GM19239 (cell line): ENCODE data around the gene PCDHGB4.
"Not testable (repeated sequence)": the region's sequence is repeated elsewhere in the genome, so short reads cannot be mapped to it uniquely, and the experiment has no call there.

Experiments used
- DNase-seq: peaks from one replicate; pipeline ENCODE4 v3.0.0; 2011; ENCODE audit warnings: low spot score; ENCODE audit not compliant: insufficient read length
- FAIRE-seq: peaks from 2 replicates; lab custom pipeline; 2011; peaks lifted over from hg19 to GRCh38; lab: Jason Lieb, UNC

Gene PCDHGB4

GRCh38 chr5:141387557-141388311 is at the start of gene PCDHGB4:
TSS of gene PCDHGB4 (plus strand) at chr5:141387698. CDS start at chr5:141387885, 187 bp downstream.
- not testable (repeated sequence) for DNase-seq
- FAIRE-seq = peak; percentile 87

DNA sequence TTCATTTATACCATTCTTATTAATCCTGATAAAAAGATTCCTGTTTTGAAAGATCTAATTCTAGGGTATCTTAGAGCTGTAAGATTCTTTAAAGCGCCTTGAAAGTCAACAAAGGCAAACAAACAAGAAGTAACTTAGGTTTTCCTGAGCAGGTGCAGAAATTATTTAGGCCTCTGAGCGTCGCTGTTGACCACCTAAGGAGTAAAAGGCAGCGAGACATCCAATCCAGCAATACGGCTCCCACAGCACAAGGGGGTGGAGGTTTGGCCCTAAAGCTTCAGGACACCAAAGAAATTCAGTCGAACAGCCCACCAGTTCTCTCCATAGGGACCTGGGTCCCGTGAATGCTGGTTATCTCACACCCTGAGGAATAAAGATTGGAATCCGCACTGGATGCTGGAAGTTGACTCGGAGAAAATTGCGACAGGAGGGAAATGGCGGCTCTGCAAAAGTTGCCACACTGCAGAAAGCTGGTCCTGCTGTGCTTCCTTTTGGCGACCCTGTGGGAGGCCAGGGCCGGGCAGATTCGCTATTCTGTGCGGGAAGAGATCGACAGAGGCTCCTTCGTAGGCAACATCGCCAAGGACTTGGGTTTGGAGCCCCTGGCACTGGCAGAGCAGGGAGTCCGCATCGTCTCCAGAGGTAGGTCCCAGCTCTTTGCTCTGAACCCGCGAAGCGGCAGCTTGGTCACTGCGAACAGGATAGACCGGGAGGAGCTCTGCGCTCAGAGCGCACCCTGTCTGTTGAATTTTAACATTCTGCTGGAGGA is 48.8 kb upstream of the PCDHGB4 start, which contains the start of gene PCDHGA2:
Gene PCDHGA2 (plus strand): TSS at position 223 of the 769 bp plus-strand sequence.
- FAIRE-seq (no peak), DNase-seq (no peak)

GRCh38 chr5:141340781-141341354 is 46.6 kb upstream of the PCDHGB4 start:
- not testable (repeated sequence) for DNase-seq, FAIRE-seq

DNA sequence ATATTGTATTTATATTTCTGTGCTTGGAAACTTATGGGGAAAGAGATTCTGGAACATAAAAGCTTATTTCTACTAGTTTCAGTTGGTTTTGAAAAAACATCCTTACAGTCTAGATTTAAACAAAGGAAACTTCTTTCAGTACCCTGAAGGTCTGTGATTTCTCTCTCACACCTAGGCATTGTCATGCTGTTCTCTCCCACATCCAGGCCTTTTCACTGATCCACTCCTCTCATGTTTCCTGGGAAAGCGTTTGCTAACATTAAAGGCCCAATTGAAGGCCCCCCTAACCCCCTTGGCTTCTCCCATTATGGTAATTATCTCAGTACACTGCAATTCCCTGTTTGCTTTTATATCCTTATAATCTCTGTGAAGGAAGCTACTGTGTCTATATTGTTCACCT is 44.7 kb upstream of the PCDHGB4 start:
- DNase-seq = no peak
- FAIRE-seq = no peak

- DNase-seq = no peak
- no peak for FAIRE-seq
Measured at GRCh38 chr5:141343242-141343952, 44.1 kb upstream of the PCDHGB4 start, which contains the start of gene PCDHGA3. TSS of gene PCDHGA3 (plus strand) at chr5:141343829. CDS start at chr5:141344034, 205 bp downstream.

DNA sequence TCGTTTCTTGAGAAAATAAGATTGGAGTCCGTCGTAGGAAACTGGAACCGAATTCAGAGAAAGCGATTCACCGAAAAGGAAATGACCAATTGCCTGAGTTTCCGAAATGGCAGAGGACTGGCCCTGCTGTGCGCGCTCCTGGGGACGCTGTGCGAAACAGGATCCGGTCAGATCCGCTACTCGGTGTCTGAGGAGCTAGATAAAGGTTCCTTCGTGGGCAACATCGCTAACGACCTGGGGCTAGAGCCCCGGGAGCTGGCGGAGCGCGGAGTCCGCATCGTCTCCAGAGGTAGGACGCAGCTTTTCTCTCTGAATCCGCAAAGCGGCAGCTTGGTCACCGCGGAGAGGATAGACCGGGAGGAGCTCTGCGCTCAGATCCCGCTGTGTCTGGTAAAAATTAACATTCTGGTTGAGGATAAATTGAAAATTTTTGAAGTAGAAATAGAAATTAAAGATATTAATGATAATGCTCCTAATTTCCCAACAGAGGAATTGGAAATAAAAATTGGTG is 43.5 kb upstream of the PCDHGB4 start:
- FAIRE-seq = no peak
- no peak for DNase-seq

DNA sequence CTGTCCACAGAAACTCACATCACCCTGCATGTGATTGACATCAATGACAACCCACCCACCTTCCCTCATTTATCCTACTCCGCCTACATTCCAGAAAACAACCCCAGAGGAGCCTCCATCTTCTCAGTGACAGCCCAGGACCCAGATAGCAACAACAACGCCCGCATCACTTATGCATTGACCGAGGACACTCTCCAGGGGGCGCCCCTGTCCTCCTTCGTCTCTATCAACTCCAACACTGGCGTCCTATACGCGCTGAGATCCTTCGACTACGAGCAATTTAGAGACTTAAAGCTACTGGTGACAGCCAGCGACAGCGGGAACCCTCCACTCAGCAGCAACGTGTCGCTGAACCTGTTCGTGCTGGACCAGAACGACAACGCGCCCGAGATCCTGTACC is 42.2 kb upstream of the PCDHGB4 start:
- DNase-seq (no peak), FAIRE-seq (no peak)

- not testable (repeated sequence) for FAIRE-seq, DNase-seq
Measured at GRCh38 chr5:141346017-141346416, 41.5 kb upstream of the PCDHGB4 start.

- FAIRE-seq = no peak
- no peak for DNase-seq
Measured at GRCh38 chr5:141349917-141350619, 37.4 kb upstream of the PCDHGB4 start, which contains the start of gene PCDHGB1. TSS of gene PCDHGB1 (plus strand) at chr5:141350099. CDS start at chr5:141350261, 162 bp downstream.

- DNase-seq (no peak), FAIRE-seq (no peak)
Measured at GRCh38 chr5:141351591-141351990, 35.9 kb upstream of the PCDHGB4 start.

GRCh38 chr5:141354900-141355469 is 32.5 kb upstream of the PCDHGB4 start, which contains the start of gene PCDHGA4:
TSS of gene PCDHGA4 (plus strand) at chr5:141355021. CDS start at chr5:141355108, 87 bp downstream.
- FAIRE-seq (no peak), DNase-seq (no peak)

- no peak for FAIRE-seq
- no peak for DNase-seq
Measured at GRCh38 chr5:141355641-141356040, 31.9 kb upstream of the PCDHGB4 start.

DNA sequence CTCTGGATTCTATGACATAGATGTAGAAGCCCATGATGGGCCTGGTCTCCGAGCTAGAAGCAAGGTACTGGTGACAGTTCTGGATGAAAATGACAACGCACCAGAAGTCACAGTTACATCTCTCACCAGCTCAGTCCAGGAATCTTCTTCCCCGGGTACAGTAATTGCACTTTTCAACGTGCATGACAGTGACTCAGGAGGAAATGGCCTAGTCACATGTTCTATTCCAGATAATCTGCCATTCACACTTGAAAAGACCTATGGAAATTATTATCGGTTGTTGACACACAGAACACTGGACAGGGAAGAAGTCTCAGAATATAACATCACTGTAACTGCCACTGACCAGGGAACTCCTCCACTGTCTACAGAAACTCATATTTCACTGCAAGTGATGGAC is 31.4 kb upstream of the PCDHGB4 start:
- no peak for FAIRE-seq
- DNase-seq = no peak

DNA sequence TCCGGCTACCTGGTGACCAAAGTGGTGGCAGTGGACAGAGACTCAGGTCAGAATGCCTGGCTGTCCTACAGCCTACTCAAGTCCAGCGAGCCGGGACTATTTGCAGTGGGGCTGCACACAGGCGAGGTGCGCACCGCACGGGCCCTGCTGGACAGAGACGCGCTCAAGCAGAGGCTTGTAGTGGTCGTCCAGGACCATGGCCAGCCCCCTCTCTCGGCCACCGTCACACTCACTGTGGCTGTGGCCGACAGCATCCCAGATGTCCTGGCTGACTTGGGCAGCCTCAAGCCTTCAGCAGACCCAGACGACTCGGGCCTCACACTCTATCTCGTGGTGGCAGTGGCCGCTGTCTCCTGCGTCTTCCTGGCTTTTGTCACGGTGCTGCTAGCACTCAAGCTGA is 30.5 kb upstream of the PCDHGB4 start:
- no peak for FAIRE-seq
- no peak for DNase-seq

DNA sequence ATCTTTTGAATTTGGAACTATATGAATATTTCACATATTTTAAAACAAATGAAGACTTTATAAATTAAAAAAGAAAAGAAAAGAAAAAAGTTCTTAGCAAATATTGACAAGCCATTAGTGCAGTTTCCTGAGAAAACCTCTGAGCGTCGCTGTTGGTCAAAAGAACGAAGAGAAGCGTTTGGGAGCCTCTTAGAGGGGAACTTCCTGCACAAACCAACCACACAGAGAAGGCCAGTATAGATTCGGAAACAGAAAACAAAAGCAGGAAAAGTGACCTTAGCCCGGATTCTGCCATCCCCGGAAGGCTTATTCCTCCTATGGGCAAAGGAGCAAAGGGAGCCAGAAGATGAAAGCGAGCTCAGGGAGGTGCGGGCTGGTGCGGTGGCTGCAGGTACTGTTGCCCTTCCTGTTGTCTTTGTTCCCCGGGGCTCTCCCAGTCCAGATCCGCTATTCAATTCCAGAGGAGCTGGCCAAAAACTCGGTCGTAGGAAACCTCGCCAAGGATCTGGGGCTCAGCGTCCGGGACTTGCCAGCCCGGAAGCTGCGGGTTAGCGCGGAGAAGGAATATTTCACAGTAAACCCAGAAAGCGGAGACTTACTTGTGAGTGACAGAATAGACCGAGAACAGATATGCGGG is 27.6 kb upstream of the PCDHGB4 start, which contains the start of gene PCDHGB2:
Gene PCDHGB2 (plus strand): TSS at position 205 of the 637 bp plus-strand sequence. CDS start 142 bp downstream, at position 347.
- DNase-seq (peak; percentile 58), FAIRE-seq (peak; percentile 85)

- no peak for DNase-seq
- no peak for FAIRE-seq
Measured at GRCh38 chr5:141360685-141361084, 26.8 kb upstream of the PCDHGB4 start.

GRCh38 chr5:141362719-141363118 is 24.8 kb upstream of the PCDHGB4 start:
- no peak for DNase-seq

GRCh38 chr5:141363952-141364660 is 23.4 kb upstream of the PCDHGB4 start, which contains the start of gene PCDHGA5:
TSS of gene PCDHGA5 (plus strand) at chr5:141364162. CDS start at chr5:141364331, 169 bp downstream.
- FAIRE-seq = no peak
- DNase-seq = no peak

More at GRCh38 chr5:141362719-141363118, 24.8 kb upstream of the PCDHGB4 start:
- FAIRE-seq = no peak
